NCI-H2081 treated with DMSO at 0.1 percent for 48 hours (cell line): ENCODE results near the gene LRRC74B.
"Not testable (repeated sequence)": the region's sequence is repeated elsewhere in the genome, so short reads cannot be mapped to it uniquely, and the experiment has no call there.

ENCODE experiments used
- DNase-seq: peaks from one replicate; lab custom pipeline; 2025; lab: John Stamatoyannopoulos, UW

The LRRC74B gene

DNA sequence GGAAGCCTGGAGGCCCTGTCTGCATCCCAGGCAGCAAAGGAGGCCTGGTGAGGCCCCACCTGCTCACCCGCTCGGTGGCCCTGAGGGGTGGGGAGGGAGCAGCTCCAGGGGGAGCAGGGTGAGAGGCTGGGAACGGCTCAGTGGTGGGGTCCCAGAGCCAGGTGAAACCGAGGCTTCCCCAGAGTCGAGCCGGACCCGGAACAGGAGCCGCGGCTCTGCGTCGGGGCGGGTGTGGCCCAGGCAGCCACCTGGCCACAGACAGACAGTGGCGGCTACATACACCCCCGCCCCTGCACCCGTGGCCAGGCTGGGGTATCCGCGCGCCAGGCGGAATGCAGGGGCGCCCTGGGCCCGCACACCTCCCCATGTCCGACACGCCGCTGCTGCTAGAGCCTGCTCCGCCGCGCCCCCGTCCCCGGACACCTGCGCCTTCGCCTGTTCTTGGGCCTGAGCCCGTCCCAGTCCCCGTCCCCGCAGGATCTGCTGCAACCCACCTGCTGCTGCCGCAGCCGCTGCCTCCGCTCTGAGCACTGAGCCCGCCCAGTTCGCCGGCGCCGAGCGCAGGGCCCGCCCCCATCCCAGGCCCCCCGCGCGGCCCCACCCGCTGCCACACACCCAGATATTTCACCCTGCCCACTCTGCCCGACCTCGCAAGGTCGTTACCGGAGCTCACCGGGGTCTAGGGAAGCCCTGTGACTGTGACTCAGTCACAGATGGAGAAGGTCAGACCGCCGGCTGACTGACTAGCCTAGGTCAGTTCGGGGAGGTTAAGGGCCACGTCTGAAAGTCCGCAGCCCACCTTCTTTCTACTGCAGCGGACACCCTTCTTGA is 13.5 kb upstream of the LRRC74B start, which contains the start of gene SLC7A4:
TSS of gene SLC7A4 (minus strand) at position 525 of the 831 bp plus-strand sequence. CDS start 749 bp downstream, outside the sequence.
- no peak for DNase-seq

DNA sequence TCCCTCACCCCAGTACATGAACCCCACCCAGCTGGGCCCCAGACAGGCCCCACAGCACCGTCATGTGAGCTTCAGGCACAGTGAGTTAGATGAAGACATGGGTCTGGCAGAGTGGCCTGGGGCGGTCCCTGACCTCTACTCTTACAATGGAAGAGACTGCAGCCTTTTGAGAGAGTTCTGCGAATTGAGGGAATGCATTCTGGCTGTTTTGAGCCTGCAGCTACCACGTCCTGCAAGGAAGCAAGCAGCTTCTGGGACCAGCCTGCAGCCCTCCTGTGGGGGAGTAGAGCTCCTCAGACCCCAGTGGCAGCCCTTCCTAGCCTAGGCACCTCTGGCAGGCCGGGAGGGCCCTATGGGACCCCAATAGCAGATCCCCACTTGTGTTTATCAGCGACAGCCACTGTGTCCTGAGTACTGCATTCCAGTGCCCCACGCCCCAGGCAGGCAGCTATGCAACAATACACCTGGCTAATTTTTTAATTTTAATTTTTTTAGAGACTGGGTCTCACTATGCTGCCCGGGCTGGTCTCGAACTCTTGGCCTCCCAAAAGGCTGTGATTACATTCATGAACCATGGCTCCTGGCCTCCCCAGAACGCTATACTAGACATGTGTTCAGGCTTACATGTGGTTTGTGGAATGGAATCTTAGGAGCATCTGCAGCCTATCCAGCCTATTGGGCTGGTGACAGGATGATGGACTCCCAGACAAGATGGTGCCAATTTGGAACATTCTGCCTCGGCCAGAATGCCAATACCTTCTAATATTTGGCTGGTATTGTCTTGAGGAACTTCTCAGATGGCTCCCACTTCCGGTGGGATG is 12.7 kb upstream of the LRRC74B start:
- DNase-seq, result no peak

DNA sequence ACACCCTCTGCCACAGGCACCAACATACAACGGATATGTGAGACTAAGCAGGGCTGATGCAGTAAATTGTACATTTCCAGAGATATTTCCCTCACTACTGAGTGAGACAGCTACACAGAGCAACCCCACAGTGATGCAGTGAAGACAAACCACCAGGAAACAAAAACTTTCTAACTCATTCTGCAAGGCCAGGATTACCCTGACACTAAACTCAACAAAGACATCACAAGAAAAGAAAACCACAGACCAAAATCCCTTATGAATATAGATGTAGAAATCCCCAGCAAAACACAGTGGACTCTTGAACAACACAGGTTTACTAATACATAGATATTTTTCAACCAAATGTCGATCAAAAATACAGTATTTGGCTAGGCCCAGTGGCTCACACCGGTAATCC is 11.9 kb upstream of the LRRC74B start:
- no peak for DNase-seq

DNA sequence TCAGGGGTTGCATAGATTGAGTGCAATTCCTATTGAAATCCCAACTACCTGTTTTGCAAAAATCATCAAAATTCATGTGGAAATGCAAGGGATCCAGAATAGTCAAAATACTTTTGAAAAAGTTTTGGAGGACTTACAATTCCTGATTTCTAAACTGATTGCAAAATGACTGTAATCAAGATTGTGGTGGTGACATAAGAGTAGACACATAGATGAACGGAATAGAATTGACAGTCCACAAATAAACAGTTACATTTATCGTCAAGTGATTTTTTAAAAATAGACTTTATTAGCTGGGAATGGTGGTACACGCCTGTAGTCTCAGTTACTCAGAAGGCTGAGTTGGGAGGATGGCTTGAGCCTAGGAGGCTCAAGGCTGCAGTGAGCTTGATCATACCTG is 10.8 kb upstream of the LRRC74B start:
- DNase-seq, result no peak

DNA sequence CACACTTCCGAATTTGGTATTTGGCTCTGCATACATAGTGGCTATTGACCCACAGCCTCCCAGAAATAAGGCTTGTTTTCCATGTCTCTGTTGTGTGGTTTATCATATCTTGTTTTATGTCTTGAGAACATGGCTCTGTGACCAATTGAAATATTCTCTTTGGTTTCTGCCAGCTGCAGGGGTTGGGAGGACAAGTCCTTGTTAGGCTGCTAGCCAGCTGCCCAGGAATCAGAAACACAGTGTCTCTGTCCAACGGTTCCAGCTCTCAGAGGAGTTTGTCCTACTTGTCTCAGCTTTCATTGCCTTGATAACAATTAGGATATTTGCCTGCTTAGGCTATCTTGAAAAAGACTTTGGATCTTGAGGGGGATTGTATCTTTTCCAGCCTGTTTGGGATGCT is 7.3 kb upstream of the LRRC74B start:
- no peak for DNase-seq

DNA sequence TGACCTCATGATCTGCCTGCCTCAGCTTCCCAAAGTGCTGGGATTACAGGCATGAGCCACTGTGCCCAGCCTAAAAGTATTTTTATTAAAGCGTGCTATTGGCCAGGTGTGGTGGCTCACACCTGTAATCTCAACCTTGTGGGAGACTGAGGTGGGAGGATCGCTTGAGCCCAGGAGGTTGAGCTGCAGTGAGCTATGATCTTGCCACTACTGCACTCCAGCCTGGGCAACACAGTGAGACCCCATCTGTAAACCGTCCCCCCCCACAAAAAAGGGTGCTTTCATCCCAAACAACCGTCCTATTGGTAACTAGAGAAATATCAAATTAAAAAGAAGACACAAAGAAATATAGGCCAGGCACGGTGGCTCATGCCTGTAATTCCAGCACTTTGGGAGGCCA is 6.6 kb upstream of the LRRC74B start:
- DNase-seq, result not testable (repeated sequence)

DNA sequence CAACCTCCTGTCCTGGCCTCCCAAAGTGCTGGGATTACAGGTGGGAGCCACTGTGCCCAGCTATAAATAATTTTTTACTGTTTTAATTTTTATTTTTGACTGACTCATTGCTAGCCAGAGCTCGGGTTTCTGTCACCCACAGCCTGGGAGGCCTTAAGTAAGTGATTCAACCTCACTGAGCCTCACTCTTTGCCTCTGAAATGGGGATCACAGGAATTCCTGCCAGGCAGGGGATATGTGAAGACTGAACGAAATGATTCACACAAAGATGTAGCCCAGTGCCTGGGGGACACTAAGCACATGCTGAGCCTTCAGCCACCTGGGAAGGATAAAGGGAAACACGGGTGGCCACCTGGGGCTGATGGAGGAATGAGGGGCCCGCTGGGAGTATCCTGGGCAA is 3.8 kb upstream of the LRRC74B start:
- DNase-seq, result no peak

DNA sequence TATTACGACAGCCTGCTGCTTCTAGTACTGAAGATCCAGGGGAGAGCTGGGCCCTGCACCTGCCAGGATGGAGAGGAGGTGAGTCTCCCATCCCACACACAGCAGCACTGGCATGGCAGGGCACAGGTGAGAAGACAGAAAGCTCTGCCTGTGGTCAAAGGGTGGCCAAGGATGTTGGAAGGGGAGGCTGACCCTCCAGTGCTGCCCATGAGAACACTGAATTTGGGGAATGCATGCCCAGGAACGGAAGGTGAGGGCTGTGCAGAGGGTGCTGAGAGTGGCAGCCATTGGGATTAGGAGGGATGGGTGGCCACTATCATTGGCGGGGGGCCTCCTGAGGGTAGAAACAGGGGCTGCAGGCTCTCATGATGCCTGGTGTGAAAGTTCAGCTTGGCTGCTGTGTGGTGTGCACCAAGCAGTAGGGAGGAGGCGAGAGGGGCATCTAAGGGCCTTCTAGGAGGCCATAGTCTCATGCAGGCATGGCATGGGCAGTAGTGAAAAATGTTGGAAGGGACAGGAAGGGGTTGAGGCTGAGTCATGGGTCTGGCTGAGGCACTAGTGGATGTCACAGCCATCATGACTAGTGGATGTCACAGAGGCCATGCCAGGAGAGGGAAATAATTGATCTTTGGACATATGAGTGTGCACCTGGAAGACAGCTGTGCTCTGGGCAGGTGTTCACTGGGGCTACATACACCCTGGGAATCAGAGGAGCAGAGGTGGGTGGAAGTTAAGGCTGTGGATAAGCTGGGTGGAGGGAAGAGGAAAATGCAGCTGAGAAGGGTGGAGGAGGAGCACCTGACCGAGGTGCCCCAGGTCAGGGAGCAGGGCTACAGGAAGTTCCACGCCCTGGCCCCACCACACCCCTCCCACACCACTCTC is 2.5 kb upstream of the LRRC74B start:
- no peak for DNase-seq

DNA sequence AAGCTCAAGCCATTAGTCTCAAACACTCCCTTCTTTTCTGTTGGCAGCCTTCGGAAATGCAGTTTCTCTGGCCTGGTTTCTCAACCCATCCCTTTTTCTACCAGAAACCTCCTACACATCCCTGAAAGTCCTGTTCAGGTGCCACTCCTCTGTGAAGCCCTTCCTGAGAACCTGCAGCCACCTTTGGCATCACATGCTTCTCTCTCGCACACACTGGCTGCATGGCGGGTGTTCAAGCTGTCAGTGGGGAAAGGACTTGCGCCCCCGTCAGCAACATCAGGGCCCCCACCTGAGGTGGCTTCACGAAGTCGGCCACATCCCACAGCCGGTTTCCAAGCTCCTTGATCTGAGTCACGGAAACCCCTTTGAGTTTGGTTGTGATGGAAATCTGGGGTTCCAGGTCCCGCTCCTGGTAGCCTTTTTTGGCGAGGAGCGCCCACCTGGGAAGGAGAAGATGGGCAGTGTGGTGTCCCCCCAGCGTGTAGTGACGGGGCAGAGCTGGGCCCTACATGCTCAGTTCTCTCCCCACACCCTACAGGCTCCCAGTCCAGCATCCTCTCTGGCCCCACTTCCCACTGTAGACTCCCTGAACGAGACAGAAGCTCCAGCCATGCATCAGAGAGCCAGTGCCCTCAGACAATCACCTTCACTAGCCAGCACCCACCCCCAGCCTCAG is 1.7 kb upstream of the LRRC74B start:
- DNase-seq, result no peak

DNA sequence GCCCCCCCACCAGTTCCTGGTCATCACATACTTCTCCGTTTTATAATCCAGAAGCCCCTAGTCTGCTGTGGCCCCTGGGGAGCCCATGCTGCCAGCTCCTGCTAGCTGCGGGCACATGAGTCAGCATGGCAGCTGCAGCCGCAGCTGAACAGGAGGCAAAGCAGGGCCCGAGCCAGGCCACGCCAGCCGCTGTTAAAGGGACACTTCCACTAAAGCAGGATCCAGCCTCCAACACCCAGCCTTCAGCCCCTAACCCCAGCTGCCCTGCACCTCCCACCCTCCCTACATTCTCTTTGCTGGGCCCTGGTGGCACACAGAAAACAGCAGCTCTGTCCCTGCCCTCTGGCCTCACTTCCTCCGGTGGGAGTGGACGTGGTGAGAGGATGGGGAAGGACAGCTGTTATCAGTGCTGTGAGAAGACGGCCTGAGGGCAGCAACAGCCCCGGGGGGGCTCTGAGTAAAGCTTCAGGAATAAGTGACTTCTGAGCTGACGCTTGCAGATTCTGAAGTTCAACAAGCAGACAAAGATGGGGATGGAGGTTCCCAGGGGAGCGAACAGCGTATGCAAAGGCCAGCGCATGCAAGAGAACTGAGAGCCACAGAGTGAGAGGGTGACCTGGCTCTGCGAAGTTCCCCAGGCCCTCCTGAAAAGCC is 688 bp upstream of the LRRC74B start:
- no peak for DNase-seq

DNA sequence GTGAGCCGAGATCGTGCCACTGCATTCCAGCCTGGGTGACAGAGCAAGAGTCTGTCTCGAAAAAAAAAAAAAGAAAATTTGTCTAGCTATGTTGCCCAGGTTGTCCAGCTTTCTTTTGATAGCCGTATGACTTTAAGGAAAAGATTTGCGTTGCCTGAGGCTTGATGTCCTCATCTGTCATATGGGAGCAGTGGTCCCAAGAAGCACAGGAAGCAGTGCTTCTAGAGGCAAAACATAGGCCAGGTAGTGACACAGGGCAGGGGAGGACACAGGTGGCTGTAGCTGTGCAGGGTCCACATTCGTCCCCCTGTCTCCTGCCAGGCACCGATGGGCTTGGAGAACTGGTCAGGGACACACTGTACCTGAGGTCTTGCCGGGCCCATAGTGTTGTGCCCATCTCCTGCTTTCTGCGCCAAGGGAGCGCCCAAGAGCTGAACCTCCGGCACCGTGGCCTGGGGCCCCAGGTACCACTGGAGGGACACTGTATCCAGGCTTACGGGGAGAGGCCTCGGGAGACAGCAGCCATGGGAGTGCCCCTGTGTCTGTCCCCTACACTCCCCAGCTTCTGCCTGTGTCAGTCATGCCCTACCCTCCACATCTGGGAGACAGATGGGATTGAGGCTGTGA is 1.4 kb downstream of the LRRC74B start:
- DNase-seq, result no peak

DNA sequence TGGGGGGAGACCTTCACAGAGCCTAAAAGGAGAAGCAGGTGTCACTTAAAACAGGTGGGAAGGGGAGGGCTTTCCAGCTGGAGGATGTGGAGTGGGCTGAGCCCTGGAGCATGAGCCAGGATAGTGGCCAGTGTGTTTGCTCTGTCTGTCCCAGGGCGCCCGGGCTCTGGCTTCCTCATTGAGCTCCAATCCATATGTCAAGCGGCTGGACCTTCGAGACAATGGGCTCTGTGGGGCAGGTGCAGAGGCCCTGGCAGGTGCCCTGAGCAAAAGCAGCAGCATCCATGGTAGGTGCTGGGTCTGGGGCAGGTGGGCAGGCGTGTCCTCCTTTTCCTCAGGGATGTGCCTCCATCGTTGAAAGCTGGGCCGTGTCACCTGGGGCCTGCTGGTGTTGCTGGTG is 2.0 kb downstream of the LRRC74B start:
- DNase-seq, result no peak

DNA sequence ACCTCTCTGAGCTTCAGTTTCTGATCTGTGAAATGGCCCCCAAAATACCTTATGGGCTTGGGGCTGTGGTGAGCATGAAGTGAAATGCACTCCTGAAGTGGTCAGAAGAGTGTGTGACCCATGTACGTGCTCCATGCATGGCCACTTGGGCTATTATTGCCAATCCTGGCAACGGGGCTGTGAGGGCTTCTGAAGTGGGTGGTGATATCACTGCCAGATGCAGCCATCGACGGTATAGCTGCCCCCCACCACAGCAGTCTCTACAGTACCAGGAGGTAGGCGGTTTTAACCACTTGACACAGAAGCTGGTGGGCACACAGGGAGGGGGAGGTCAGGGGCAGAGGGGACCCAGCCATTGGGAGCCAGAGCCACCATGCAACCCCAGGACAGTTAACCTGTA is 2.7 kb downstream of the LRRC74B start:
- DNase-seq, result not testable (repeated sequence)

DNA sequence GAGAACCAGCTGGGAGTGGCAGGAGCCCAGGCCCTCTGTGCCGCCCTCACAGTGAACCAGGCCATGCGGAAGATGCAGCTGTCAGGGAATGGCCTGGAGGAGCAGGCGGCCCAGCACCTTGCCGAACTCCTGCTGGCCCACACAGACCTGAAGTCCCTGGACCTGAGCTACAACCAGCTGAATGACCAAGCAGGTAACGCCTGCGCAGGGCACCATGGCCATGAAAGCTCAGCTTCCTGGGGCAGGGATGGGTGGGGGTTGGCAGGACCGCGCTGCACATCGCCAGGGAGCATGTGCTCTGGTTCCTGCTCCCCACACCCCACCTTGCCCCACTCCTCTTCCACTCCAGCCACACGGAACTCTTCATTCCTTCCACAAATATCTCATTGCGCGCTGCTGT is 3.2 kb downstream of the LRRC74B start:
- not testable (repeated sequence) for DNase-seq

DNA sequence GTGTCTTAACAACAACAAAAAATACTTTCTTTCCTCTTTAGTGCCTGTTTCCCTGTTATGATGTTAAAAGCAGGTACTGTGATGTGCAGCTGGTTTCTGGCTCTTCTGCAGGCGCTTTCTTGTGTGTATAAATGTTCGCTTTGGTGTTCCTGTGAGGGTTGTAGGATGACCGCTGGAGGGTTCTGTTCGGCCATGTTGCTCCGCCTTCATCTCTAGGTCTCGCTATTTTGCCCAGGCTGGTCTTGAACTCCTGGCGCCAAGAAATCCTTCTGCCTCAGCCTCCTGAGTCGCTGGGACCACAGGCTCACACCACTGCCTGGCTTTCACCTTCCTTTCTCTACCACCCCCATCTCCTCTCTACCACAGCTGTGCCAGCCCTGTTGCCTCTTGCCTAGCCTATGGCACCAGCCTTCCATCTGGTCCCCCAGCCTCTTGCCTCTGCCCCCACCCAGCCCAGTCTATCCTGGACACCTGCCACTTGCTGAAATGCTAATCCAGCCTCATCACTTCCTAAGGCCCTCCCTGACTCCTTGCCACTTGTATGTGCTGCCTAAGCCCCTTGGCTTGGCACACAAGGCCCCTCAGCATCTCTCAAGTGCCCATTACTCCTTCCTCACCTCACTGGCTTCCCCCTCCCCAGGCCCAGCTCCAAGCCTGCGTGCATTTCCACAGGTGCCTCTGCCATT is 5.5 kb downstream of the LRRC74B start:
- no peak for DNase-seq

DNA sequence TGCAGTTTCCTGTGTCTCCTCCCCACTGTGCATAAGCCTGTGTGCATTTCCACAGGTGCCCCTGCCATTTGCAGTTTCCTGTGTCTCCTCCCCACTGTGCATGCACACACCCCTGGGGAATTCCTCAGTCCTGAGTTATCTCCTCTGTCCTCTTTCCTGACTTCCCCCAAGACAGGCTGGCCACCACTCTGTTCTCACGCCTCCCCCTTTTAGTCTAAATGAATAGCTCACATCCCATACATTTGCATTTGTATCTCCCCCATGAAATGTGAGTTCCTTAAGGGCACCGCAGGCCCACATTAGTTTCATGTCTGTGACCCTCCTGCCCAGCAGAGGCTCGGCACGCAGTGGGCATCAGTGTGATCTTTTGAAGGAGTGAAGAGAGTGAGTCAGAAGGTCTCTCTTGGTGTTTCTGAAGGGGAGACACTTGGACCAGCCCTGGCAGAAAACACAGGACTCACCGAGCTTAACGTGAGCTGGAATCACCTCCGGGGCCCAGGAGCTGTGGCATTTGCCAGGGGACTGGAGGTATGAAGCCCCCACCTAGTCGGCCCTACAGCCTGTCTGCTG is 6.2 kb downstream of the LRRC74B start:
- DNase-seq, result no peak

DNA sequence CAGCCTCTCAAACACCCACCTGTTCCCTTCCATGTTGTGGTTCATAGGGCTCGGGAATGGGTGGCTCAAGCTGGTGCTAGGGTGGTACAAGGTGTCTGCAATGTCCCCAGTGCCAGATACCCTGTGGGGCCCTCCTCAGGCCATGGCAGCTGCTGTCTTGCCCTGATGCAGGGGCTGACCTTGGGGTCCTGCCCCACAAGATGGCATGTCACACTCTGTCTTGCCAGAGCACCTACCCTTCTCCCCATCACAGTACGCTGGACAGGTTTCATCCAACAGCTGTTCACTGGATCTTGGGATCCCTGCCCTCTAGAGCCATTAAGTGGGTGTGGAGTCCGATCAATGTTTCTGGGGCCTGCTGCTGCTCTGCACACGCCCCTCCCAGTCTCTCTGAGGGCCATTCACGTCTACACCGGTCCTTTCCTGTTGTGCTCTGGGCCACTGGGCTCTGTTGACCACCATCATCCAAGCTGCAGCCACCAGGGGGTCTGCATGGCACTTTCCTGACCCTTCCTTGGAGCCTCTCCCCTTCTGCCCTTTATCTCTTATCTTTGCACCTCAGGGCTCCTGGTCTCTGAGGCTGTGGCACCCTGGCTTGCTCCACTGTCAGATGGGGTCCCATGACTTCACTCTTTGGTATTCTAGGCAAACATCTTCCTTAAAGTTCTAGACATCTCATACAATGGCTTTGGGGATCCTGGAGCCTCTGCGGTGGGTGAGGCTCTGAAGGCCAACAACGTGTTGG is 7.1 kb downstream of the LRRC74B start:
- DNase-seq, result no peak

DNA sequence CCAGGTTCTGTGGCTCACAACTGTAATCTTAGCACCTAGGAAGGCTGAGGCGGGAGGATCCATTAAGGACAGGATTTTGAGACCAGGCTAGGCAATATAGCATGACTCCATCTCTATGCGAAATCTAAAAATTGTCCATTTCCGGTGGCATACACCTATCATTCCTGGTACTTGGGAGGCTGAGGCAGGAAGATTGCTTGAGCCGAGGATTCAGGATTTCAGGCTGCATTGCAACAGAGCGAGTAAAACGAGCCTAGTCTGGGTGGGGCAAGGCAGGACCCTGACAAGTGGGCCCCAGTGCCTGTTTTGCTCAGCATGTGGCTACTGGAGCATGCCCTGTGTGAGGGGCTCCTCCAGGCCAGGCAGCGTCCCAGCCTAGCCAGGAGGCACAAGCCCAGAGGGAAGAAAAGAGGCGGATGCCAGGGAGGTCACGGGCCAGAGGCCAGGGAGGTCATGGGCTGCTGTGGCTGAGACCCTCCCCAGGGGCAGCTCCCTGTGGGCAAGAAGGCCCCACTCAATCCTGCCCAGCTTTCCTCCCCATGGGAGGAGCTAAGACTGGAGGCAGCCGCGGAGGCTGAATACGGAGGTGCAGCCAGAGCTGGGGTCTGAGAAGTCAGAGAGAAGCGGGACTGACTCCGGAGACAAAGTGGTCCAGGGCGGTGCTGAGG is 8.4 kb downstream of the LRRC74B start:
- DNase-seq, result no peak
